GM23338 (cell line): Measurements from ENCODE around the gene CSNK2B. TPM values are rescaled to one million over a fixed set of nuclear protein-coding genes. Genes with fewer than 3 reads are reported as not detected.

Experiments
- ATAC-seq: fragments of 200-7000 bp; cut with Tn5 transposase; 3 replicates; pipeline ENCODE4 v1.9.1; 2020
- DNase-seq: peaks from one replicate; pipeline ENCODE4 v3.0.0-alpha.2; 2015; ENCODE audit warnings: low spot score
- H2AFZ ChIP-seq: fragments of 200-600 bp; sonication (generic); 2 replicates; pipeline ENCODE4 v1.8.0; 2016; ENCODE audit warnings: antibody characterized with exemption, mild to moderate bottlenecking, moderate library complexity
- H3F3A ChIP-seq: fragments of 200-600 bp; sonication (generic); replicated peaks from 2 replicates; pipeline ENCODE4 v1.8.0; 2017; ENCODE audit warnings: antibody characterized with exemption, mixed run types, low read depth
- H3K27ac ChIP-seq: fragments of 200-600 bp; sonication (generic); 2 replicates; pipeline ENCODE4 v1.6.1; 2016; ENCODE audit warnings: low read depth
- H3K27me3 ChIP-seq: fragments of 200-600 bp; sonication (generic); 2 replicates; pipeline ENCODE4 v1.8.0; 2016; ENCODE audit warnings: mild to moderate bottlenecking, mixed run types, moderate library complexity; ENCODE audit not compliant: insufficient read depth
- H3K36me3 ChIP-seq: fragments of 200-600 bp; sonication (generic); 2 replicates; pipeline ENCODE4 v1.8.0; 2016; ENCODE audit warnings: mild to moderate bottlenecking; ENCODE audit not compliant: insufficient read depth
- H3K4me1 ChIP-seq: fragments of 200-600 bp; sonication (generic); 2 replicates; pipeline ENCODE4 v1.8.0; 2016; ENCODE audit warnings: mild to moderate bottlenecking, moderate library complexity; ENCODE audit not compliant: insufficient read depth
- H3K4me2 ChIP-seq: fragments of 200-600 bp; sonication (generic); 2 replicates; pipeline ENCODE4 v1.7.1; 2017; ENCODE audit warnings: mixed run types
- H3K4me3 ChIP-seq: fragments of 200-600 bp; sonication (generic); 2 replicates; pipeline ENCODE4 v1.6.1; 2016; ENCODE audit warnings: mixed run types
- H3K79me2 ChIP-seq: fragments of 200-600 bp; sonication (generic); replicated peaks from 2 replicates; pipeline ENCODE4 v1.8.0; 2017; ENCODE audit warnings: mild to moderate bottlenecking; ENCODE audit not compliant: insufficient read depth
- H3K9me2 ChIP-seq: fragments of 200-600 bp; sonication (generic); 2 replicates; pipeline ENCODE4 v1.8.0; 2017; ENCODE audit not compliant: insufficient read depth
- H4K20me1 ChIP-seq: fragments of 200-600 bp; sonication (generic); replicated peaks from 2 replicates; pipeline ENCODE4 v1.8.0; 2017; ENCODE audit warnings: mild to moderate bottlenecking; ENCODE audit not compliant: insufficient read depth
- H3K27ac Mint-ChIP-seq: 2 replicates; pipeline ENCODE4 v1.8.0; 2020; ENCODE audit warnings: inconsistent platforms, mild to moderate bottlenecking, moderate library complexity, mixed read lengths
- H3K27me3 Mint-ChIP-seq: 3 replicates; pipeline ENCODE4 v1.8.0; 2022; ENCODE audit warnings: low read depth, mild to moderate bottlenecking, moderate library complexity, mixed read lengths, inconsistent platforms; ENCODE audit not compliant: insufficient read depth, poor library complexity
- H3K36me3 Mint-ChIP-seq: 3 replicates; pipeline ENCODE4 v1.8.0; 2021; ENCODE audit warnings: low read depth, mild to moderate bottlenecking, inconsistent platforms, moderate library complexity, mixed read lengths
- H3K4me1 Mint-ChIP-seq: 3 replicates; pipeline ENCODE4 v1.8.0; 2020; ENCODE audit warnings: mild to moderate bottlenecking, inconsistent platforms, mixed read lengths
- H3K4me3 Mint-ChIP-seq: 3 replicates; pipeline ENCODE4 v1.8.0; 2021; ENCODE audit warnings: moderate library complexity, mild to moderate bottlenecking, inconsistent platforms, mixed read lengths
- H3K9me3 Mint-ChIP-seq: 3 replicates; pipeline ENCODE4 v1.8.0; 2020; ENCODE audit warnings: moderate library complexity, mild to moderate bottlenecking, inconsistent platforms, mixed read lengths
- CREB1 ChIP-seq: fragments of 250-450 bp; sonication (Bioruptor Pico); IDR thresholded peaks from 2 replicates; pipeline ENCODE4 v1.5.0; 2020; ENCODE audit warnings: low read depth, mild to moderate bottlenecking, moderate library complexity
- CTCF ChIP-seq, 2 experiments: fragments of 200-600 bp in 1 of 2; sonication (generic) in 1 of 2; conservative IDR thresholded peaks; 2 replicates each; pipeline versions ENCODE4 v1.5.1 to v1.6.1; 2016 to 2017; ENCODE audit warnings: antibody characterized with exemption in 2 of 2, low read depth in 2 of 2, mild to moderate bottlenecking in 2 of 2, moderate library complexity in 1 of 2
- ETS1 ChIP-seq: IDR thresholded peaks from 2 replicates; pipeline ENCODE4 v1.6.1; 2016; ENCODE audit warnings: antibody characterized with exemption
- EZH2 ChIP-seq: fragments of 200-600 bp; sonication (generic); IDR thresholded peaks from one replicate; pipeline ENCODE4 v1.8.0; 2017; ENCODE audit warnings: antibody characterized with exemption, mild to moderate bottlenecking, low read depth; ENCODE audit not compliant: unreplicated experiment
- EZH2phosphoT487 ChIP-seq: fragments of 200-600 bp; sonication (generic); IDR thresholded peaks from one replicate; pipeline ENCODE4 v1.8.1; 2018; ENCODE audit warnings: antibody characterized with exemption; ENCODE audit not compliant: unreplicated experiment
- JUNB ChIP-seq: IDR thresholded peaks from one replicate; pipeline ENCODE4 v1.6.1; 2016; ENCODE audit warnings: antibody characterized with exemption; ENCODE audit not compliant: unreplicated experiment
- NANOG ChIP-seq: IDR thresholded peaks from 2 replicates; pipeline ENCODE4 v1.6.1; 2016; ENCODE audit warnings: antibody characterized with exemption, borderline replicate concordance
- POLR2AphosphoS5 ChIP-seq: IDR thresholded peaks from 2 replicates; pipeline ENCODE4 v1.6.1; 2016; ENCODE audit warnings: antibody characterized with exemption, low read depth
- REST ChIP-seq: IDR thresholded peaks from one replicate; pipeline ENCODE4 v1.6.1; 2018; ENCODE audit warnings: antibody characterized with exemption; ENCODE audit not compliant: unreplicated experiment
- STAT1 ChIP-seq: IDR thresholded peaks from one replicate; pipeline ENCODE4 v1.6.1; 2016; ENCODE audit warnings: antibody characterized with exemption; ENCODE audit not compliant: unreplicated experiment
- ZNF114 ChIP-seq: fragments of 250-450 bp; sonication (Bioruptor Pico); IDR thresholded peaks from 2 replicates; pipeline ENCODE4 v1.5.0; 2020; ENCODE audit warnings: mild to moderate bottlenecking, moderate library complexity
- ZNF331 ChIP-seq: fragments of 250-450 bp; sonication (Bioruptor Pico); IDR thresholded peaks from 2 replicates; pipeline ENCODE4 v1.5.0; 2020; ENCODE audit warnings: low read depth, mild to moderate bottlenecking, moderate library complexity
- ZNF462 ChIP-seq: fragments of 250-450 bp; sonication (Bioruptor Pico); IDR thresholded peaks from 2 replicates; pipeline ENCODE4 v1.5.0; 2020; ENCODE audit warnings: mild to moderate bottlenecking, moderate library complexity
- polyA plus RNA-seq: library from polyadenylated mRNA; unstranded; fragments of >200 nt; fragmentation: Nextera tagmentation; extraction: Ambion mirVana; gene quantifications from 2 replicates; pipeline ENCODE4 v1.2.1, GENCODE V29; 2016
- total RNA-seq: library from RNA; depleted of rRNA; stranded (reverse); fragments of >200 nt; shearing (Covaris generic); gene quantifications from 2 replicates; pipeline ENCODE4 v1.2.3, GENCODE V29; 2014

Gene CSNK2B
- total and polyA plus RNA-seq, 2 experiments from 2014 or later, result 260 to 271 TPM

- DNase-seq (no peak), ATAC-seq (no peak)
- H3K79me2 ChIP-seq, result peaks cover 61% of the 10 kb centered on the region
- Mint-ChIP-seq H3K4me1 (peaks cover under 1% of the 10 kb centered on the region; the same call in 2 of the 3 replicates), H3K4me3 (no peak overlapping the region; the same call in 2 of the 3 replicates), H3K9me3 (no peaks in the 10 kb centered on the region; the same call in 2 of the 3 replicates), H3K36me3 (peaks cover 99% of the 10 kb centered on the region), H3K27me3 (peaks cover 13% of the 10 kb centered on the region), H3K27ac (no peak overlapping the region)
- no peak overlapping the region for H3K27ac ChIP-seq
- peaks cover 90% of the 10 kb centered on the region for H3K36me3 ChIP-seq
- peaks cover 51% of the 10 kb centered on the region for H3F3A ChIP-seq
- no peaks in the 10 kb centered on the region for H3K9me2 ChIP-seq
- H3K4me2 ChIP-seq, result no peak overlapping the region
- H3K27me3 ChIP-seq, result no peaks in the 10 kb centered on the region
- TF ChIP-seq STAT1, result no peak
- TF ChIP-seq ETS1, result no peak
- TF ChIP-seq EZH2, result no peak
- no peak for TF ChIP-seq EZH2phosphoT487
- TF ChIP-seq ZNF114 (CRISPR knock-in tag), result no peak
- TF ChIP-seq CTCF (conservative IDR thresholded peaks at IDR 0.05; ENCODE audit: low read depth in 2 of 2), result no peak
- TF ChIP-seq ZNF331, result no peak
- TF ChIP-seq REST, result no peak
- TF ChIP-seq POLR2AphosphoS5, result no peak
- TF ChIP-seq CREB1 (CRISPR knock-in tag), result no peak
- no peak for TF ChIP-seq ZNF462 (CRISPR knock-in tag)
- TF ChIP-seq NANOG, result no peak
- TF ChIP-seq JUNB, result no peak
- no peak overlapping the region for H3K4me3 ChIP-seq
- peaks cover 2% of the 10 kb centered on the region; the same call in 1 of the 2 replicates for H3K4me1 ChIP-seq
- H2AFZ ChIP-seq, result no peak overlapping the region
- peaks cover 57% of the 10 kb centered on the region for H4K20me1 ChIP-seq
Measured at GRCh38 chr6:31627690-31628287, 38.1 kb upstream of the CSNK2B start.
